H9 (cell line): ENCODE measurements around the gene PPFIBP1. TPM values are rescaled to one million over a fixed set of nuclear protein-coding genes. Genes with fewer than 3 reads are reported as not detected.

ENCODE experiments used
- DNase-seq: peaks from one replicate; pipeline ENCODE4 v3.0.0-alpha.2; 2017
- H2AFZ ChIP-seq: one replicate; pipeline ENCODE4 v1.6.1; 2013; ENCODE audit warnings: mild to moderate bottlenecking, low read length, control low read depth, moderate library complexity
- H2AK5ac ChIP-seq: 2 replicates; pipeline ENCODE4 v1.6.1; 2013; ENCODE audit warnings: low read length, control low read depth, mixed read lengths; ENCODE audit not compliant: insufficient read length
- H2BK120ac ChIP-seq: one replicate; pipeline ENCODE4 v1.6.1; 2013; ENCODE audit warnings: low read depth, mild to moderate bottlenecking, low read length, control low read depth, inconsistent platforms; ENCODE audit not compliant: poor library complexity, severe bottlenecking
- H2BK12ac ChIP-seq: 2 replicates; pipeline ENCODE4 v1.6.1; 2013; ENCODE audit warnings: low read length, control low read depth, mixed read lengths, low read depth; ENCODE audit not compliant: insufficient read length
- H2BK15ac ChIP-seq: 2 replicates; pipeline ENCODE4 v1.6.1; 2013; ENCODE audit warnings: low read depth, low read length, control low read depth
- H2BK20ac ChIP-seq: one replicate; pipeline ENCODE4 v1.6.1; 2013; ENCODE audit warnings: low read depth, mild to moderate bottlenecking, low read length, control low read depth, inconsistent platforms; ENCODE audit not compliant: poor library complexity, severe bottlenecking
- H2BK5ac ChIP-seq: 2 replicates; pipeline ENCODE4 v1.6.1; 2013; ENCODE audit warnings: low read length, control low read depth, mixed read lengths; ENCODE audit not compliant: insufficient read length
- H3K14ac ChIP-seq: 2 replicates; pipeline ENCODE4 v1.6.1; 2013; ENCODE audit warnings: low read length, control low read depth; ENCODE audit not compliant: insufficient read depth
- H3K18ac ChIP-seq: 2 replicates; pipeline ENCODE4 v1.6.1; 2013; ENCODE audit warnings: low read depth, mild to moderate bottlenecking, mixed read lengths, low read length, control low read depth; ENCODE audit not compliant: insufficient read length
- H3K23ac ChIP-seq: 2 replicates; pipeline ENCODE4 v1.6.1; 2013; ENCODE audit warnings: low read length, control low read depth, mixed read lengths, low read depth; ENCODE audit not compliant: insufficient read length
- H3K23me2 ChIP-seq: 2 replicates; pipeline ENCODE4 v1.6.1; 2013; ENCODE audit warnings: low read depth, mild to moderate bottlenecking, mixed read lengths, low read length, control low read depth; ENCODE audit not compliant: insufficient read length, poor library complexity, severe bottlenecking
- H3K27ac ChIP-seq: 2 replicates; pipeline ENCODE4 v1.5.1; 2013; ENCODE audit warnings: low read length, control low read depth, mixed read lengths, low read depth; ENCODE audit not compliant: insufficient read length
- H3K27me3 ChIP-seq: 2 replicates; pipeline ENCODE4 v1.6.1; 2013; ENCODE audit warnings: low read length, control low read depth, inconsistent platforms; ENCODE audit not compliant: insufficient read depth
- H3K4ac ChIP-seq: 2 replicates; pipeline ENCODE4 v1.6.1; 2013; ENCODE audit warnings: low read depth, mild to moderate bottlenecking, control low read depth, inconsistent platforms, low read length, moderate library complexity
- H3K4me1 ChIP-seq: 2 replicates; pipeline ENCODE4 v1.6.1; 2013; ENCODE audit warnings: low read length, control low read depth, inconsistent platforms; ENCODE audit not compliant: insufficient read depth
- H3K4me2 ChIP-seq: 2 replicates; pipeline ENCODE4 v1.6.1; 2013; ENCODE audit warnings: low read length, control low read depth, mixed read lengths; ENCODE audit not compliant: insufficient read length, insufficient read depth
- H3K56ac ChIP-seq: 2 replicates; pipeline ENCODE4 v1.6.1; 2013; ENCODE audit warnings: low read depth, mild to moderate bottlenecking, mixed read lengths, low read length, control low read depth; ENCODE audit not compliant: insufficient read length
- H3K79me1 ChIP-seq: 2 replicates; pipeline ENCODE4 v1.6.1; 2013; ENCODE audit warnings: low read depth, mild to moderate bottlenecking, moderate library complexity, low read length, control low read depth, inconsistent platforms; ENCODE audit not compliant: insufficient read depth, poor library complexity, severe bottlenecking
- H3K79me2 ChIP-seq: 2 replicates; pipeline ENCODE4 v1.6.1; 2013; ENCODE audit warnings: low read length, control low read depth, inconsistent platforms; ENCODE audit not compliant: insufficient read depth
- H3K9ac ChIP-seq: 2 replicates; pipeline ENCODE4 v1.6.1; 2013; ENCODE audit warnings: low read length, control low read depth, mixed read lengths; ENCODE audit not compliant: insufficient read length; ENCODE audit errors: extremely low read depth
- H3K9me3 ChIP-seq: one replicate; pipeline ENCODE4 v1.6.1; 2013; ENCODE audit warnings: low read depth, low read length, inconsistent platforms; ENCODE audit not compliant: control insufficient read depth
- H3T11ph ChIP-seq: one replicate; pipeline ENCODE4 v1.6.1; 2013; ENCODE audit warnings: mild to moderate bottlenecking, low read length, control low read depth, inconsistent platforms
- H4K20me1 ChIP-seq: one replicate; pipeline ENCODE4 v1.6.1; 2013; ENCODE audit not compliant: control insufficient read depth, insufficient read length, insufficient read depth
- H4K5ac ChIP-seq: 2 replicates; pipeline ENCODE4 v1.6.1; 2013; ENCODE audit warnings: low read depth, mild to moderate bottlenecking, mixed read lengths, low read length, control low read depth; ENCODE audit not compliant: insufficient read length
- H4K8ac ChIP-seq: replicated peaks from 2 replicates; pipeline ENCODE4 v1.6.1; 2013; ENCODE audit warnings: low read length, control low read depth, mixed read lengths, low read depth; ENCODE audit not compliant: insufficient read length
- H4K91ac ChIP-seq: 2 replicates; pipeline ENCODE4 v1.6.1; 2013; ENCODE audit warnings: low read depth, mild to moderate bottlenecking, moderate library complexity, mixed read lengths, low read length, control low read depth; ENCODE audit not compliant: insufficient read length
- H3K27ac Mint-ChIP-seq, 3 experiments: 2 replicates in 2 of 3; 3 replicates in 1 of 3; pipeline ENCODE4 v1.8.0; 2020 to 2021; ENCODE audit warnings: mixed read lengths in 3 of 3, mild to moderate bottlenecking in 1 of 3, moderate library complexity in 1 of 3
- H3K27me3 Mint-ChIP-seq: 2 replicates; pipeline ENCODE4 v1.8.0; 2021; ENCODE audit warnings: low read depth, mild to moderate bottlenecking, moderate library complexity, mixed read lengths
- H3K36me3 Mint-ChIP-seq, 3 experiments: 2 replicates in 2 of 3; 3 replicates in 1 of 3; pipeline ENCODE4 v1.8.0; 2020 to 2021; ENCODE audit warnings: low read depth in 3 of 3, mixed read lengths in 3 of 3; ENCODE audit not compliant: insufficient read depth in 1 of 3
- H3K4me1 Mint-ChIP-seq, 2 experiments: 2 replicates each; pipeline ENCODE4 v1.8.0; 2020; ENCODE audit warnings: mixed read lengths in 2 of 2
- H3K4me3 Mint-ChIP-seq, 2 experiments: 2 replicates in 1 of 2; 3 replicates in 1 of 2; pipeline ENCODE4 v1.8.0; 2020 to 2021; ENCODE audit warnings: mild to moderate bottlenecking in 2 of 2, mixed read lengths in 2 of 2, moderate library complexity in 1 of 2
- H3K9me3 Mint-ChIP-seq, 2 experiments: 2 replicates in 1 of 2; 3 replicates in 1 of 2; pipeline ENCODE4 v1.8.0; 2020; ENCODE audit warnings: mild to moderate bottlenecking in 2 of 2, mixed read lengths in 2 of 2, moderate library complexity in 1 of 2
- CTCF ChIP-seq: fragments of 200-600 bp; sonication (generic); conservative IDR thresholded peaks from 3 replicates; pipeline ENCODE4 v1.8.0; 2021; ENCODE audit warnings: antibody characterized with exemption, mild to moderate bottlenecking
- WGBS: extraction: QIAGEN DNeasy Blood & Tissue Kit; methylation state at CpG from one replicate; pipeline ENCODE4 v1.1.7; 2013; ENCODE audit warnings: missing lambda C conversion rate, low lambda C conversion rate, mixed read lengths; ENCODE audit not compliant: insufficient read length; ENCODE audit errors: extremely low coverage; 5-methylcytosine and 5-hydroxymethylcytosine counted together
- total RNA-seq: library from RNA; stranded (reverse); gene quantifications from 2 replicates; pipeline ENCODE4 v1.2.1, GENCODE V29; 2021

PPFIBP1 gene
- total RNA-seq, 1 experiment from 2014 or later, result 29.2 TPM

- Histone ChIP-seq H2BK20ac (no peak overlapping the region), H3K27ac (no peak overlapping the region), H3T11ph (no peak overlapping the region), H3K14ac (no peak overlapping the region), H3K27me3 (no peaks in the 10 kb centered on the region), H2AK5ac (no peak overlapping the region), H2BK15ac (no peak overlapping the region), H3K9ac (no peak overlapping the region), H3K79me2 (no peaks in the 10 kb centered on the region), H4K8ac (no peak overlapping the region), H4K5ac (no peak overlapping the region), H3K79me1 (peaks cover 5% of the 10 kb centered on the region), H3K9me3 (no peaks in the 10 kb centered on the region), H3K23ac (no peak overlapping the region), H2BK12ac (no peak overlapping the region), H3K18ac (no peak overlapping the region), H4K91ac (no peak overlapping the region), H3K23me2 (no peaks in the 10 kb centered on the region), H2BK5ac (no peak overlapping the region), H4K20me1 (no peaks in the 10 kb centered on the region), H3K4me2 (no peak overlapping the region), H2BK120ac (no peak overlapping the region), H2AFZ (no peak overlapping the region), H3K56ac (no peak overlapping the region), H3K4ac (no peak overlapping the region), H3K4me1 (no peaks in the 10 kb centered on the region; the same call in 1 of the 2 replicates)
- H3K36me3 Mint-ChIP-seq, result peaks cover 9 to 11% (median 11%) of the 10 kb centered on the region in 3 experiments
- no CpG with 5 or more reads among the region's 4 CpGs for WGBS
- no peak overlapping the region for H3K27ac Mint-ChIP-seq
- no peak overlapping the region for H3K4me3 Mint-ChIP-seq
- peaks cover 6 to 8% of the 10 kb centered on the region in 2 experiments; a peak in 3 of 4 replicates for H3K4me1 Mint-ChIP-seq
- no peaks in the 10 kb centered on the region for H3K27me3 Mint-ChIP-seq
- TF ChIP-seq CTCF, result no peak
- no peak for DNase-seq
- H3K9me3 Mint-ChIP-seq, result peaks cover 9 to 14% of the 10 kb centered on the region in 2 experiments; a peak in 4 of 5 replicates
Measured at GRCh38 chr12:27607591-27607990, 83.6 kb downstream of the PPFIBP1 start.
